Common myeloid progenitor, CD34-positive (primary cell): ENCODE results near the gene TNFRSF8.
A peak's percentile ranks its signal among the peaks of the same experiment; 100 is the strongest.

ENCODE experiments used
- CTCF ChIA-PET: fragments of 350-600 bp; sonication (Branson Sonifier 250); formaldehyde crosslinking; loops from one replicate; lab custom pipeline; 2021; ENCODE audit warnings: antibody characterized with exemption; lab: Charles Lee
- POLR2A ChIA-PET: fragments of 350-600 bp; sonication (Branson Sonifier 250); formaldehyde crosslinking; loops from one replicate; lab custom pipeline; 2021; ENCODE audit warnings: antibody characterized with exemption; lab: Charles Lee
- DNase-seq, 3 donors: peaks; one replicate each; pipeline versions ENCODE4 v3.0.0 to v3.0.0-alpha.2; 2013
- H3K27ac ChIP-seq, 2 experiments: 1 replicate in 1 of 2; 2 replicates in 1 of 2; pipeline ENCODE4 v1.7.0; 2013; ENCODE audit warnings: inconsistent platforms in 2 of 2, low read length in 2 of 2, mild to moderate bottlenecking in 2 of 2, low read depth in 1 of 2, moderate library complexity in 1 of 2; ENCODE audit not compliant: severe bottlenecking in 2 of 2, insufficient read depth in 1 of 2, poor library complexity in 1 of 2
- H3K27me3 ChIP-seq, 5 experiments: replicated peaks in 2 of 5; 1 replicate in 3 of 5; 2 replicates in 2 of 5; pipeline versions ENCODE4 v1.6.1 to v1.7.0; 2013; ENCODE audit warnings: low read length in 4 of 5, mild to moderate bottlenecking in 2 of 5, moderate library complexity in 2 of 5, inconsistent platforms in 1 of 5; ENCODE audit not compliant: insufficient read depth in 5 of 5, control insufficient read depth in 4 of 5
- H3K36me3 ChIP-seq, 4 experiments: 1 replicate in 2 of 4; 2 replicates in 2 of 4; pipeline versions ENCODE4 v1.6.1 to v1.7.0; 2013; ENCODE audit warnings: low read length in 3 of 4, control low read depth in 1 of 4, mild to moderate bottlenecking in 1 of 4; ENCODE audit not compliant: control insufficient read depth in 4 of 4, insufficient read depth in 4 of 4
- H3K4me1 ChIP-seq, 4 experiments: 1 replicate in 3 of 4; 2 replicates in 1 of 4; pipeline versions ENCODE4 v1.6.1 to v1.7.1; 2013; ENCODE audit warnings: low read length in 3 of 4, mild to moderate bottlenecking in 3 of 4, control low read depth in 1 of 4, inconsistent platforms in 1 of 4, moderate library complexity in 1 of 4; ENCODE audit not compliant: control insufficient read depth in 4 of 4, insufficient read depth in 4 of 4; ENCODE audit errors: control extremely low read depth in 1 of 4
- H3K4me3 ChIP-seq, 7 experiments: 1 replicate in 4 of 7; 2 replicates in 3 of 7; pipeline versions ENCODE4 v1.5.1 to v1.7.0; 2013; ENCODE audit warnings: mild to moderate bottlenecking in 7 of 7, low read length in 6 of 7, moderate library complexity in 6 of 7, inconsistent platforms in 2 of 7, low read depth in 2 of 7, control low read depth in 1 of 7; ENCODE audit not compliant: insufficient read depth in 4 of 7, control insufficient read depth in 1 of 7; ENCODE audit errors: extremely low read depth in 1 of 7
- H3K9me3 ChIP-seq, 5 experiments: 1 replicate in 4 of 5; 2 replicates in 1 of 5; pipeline versions ENCODE4 v1.6.1 to v1.7.1; 2013; ENCODE audit warnings: low read length in 4 of 5, mild to moderate bottlenecking in 2 of 5, inconsistent platforms in 1 of 5, low read depth in 1 of 5, moderate library complexity in 1 of 5; ENCODE audit not compliant: control insufficient read depth in 4 of 5, insufficient read depth in 2 of 5; ENCODE audit errors: control extremely low read depth in 1 of 5
- WGBS: methylation state at CpG from one replicate; pipeline ENCODE4 v1.1.5; 2013; ENCODE audit not compliant: insufficient coverage; 5-methylcytosine and 5-hydroxymethylcytosine counted together

Gene TNFRSF8

DNA sequence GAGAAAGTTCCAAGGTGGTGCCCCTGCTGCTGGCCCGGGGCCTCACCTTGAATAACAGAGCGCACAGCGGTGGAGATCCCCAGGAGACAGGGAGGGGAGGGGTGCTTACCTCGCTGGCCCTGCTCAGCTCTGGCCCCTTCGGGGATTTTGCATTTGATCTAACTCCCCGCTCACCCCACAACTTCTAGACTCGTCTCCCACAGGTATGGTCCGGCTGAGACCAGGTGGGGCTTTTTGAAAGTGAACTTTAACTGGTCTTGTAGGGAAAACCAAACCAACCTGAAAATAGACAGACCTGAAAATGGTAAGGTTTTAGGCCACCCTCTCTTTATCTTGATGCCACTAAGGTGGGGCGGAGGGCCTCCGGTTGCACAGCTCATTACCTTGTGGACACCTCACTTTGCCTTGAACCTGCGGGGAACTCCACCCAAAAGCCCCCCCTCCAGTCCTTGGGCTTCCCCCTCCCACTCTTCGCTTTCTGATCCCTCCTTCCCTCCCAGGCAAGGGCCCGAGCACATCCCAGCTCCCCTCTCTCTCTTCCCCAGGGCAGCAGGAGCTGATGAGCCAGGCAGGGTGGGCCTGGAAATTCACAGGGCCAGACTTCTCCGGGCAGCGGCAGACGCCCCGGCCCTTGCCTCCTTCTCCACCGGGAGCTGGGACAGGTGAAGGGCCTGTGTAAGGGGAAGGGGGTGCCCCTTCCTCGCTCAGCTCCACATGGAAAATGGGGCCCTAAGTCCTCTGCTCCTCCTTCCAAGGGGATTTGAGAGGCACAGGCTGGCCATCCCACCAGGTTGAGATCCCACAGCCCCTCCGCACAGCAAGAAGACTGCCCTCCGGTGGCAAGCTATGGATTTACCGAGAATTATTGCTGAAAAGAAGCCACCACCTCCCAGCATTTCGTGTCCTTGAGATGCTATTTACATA is 16.1 kb downstream of the TNFRSF8 start:
- POLR2A ChIA-PET: no interaction called here
- H3K9me3 ChIP-seq: peaks cover 0 to 12% (median 7%) of the 10 kb centered on the region in 5 experiments
- peak; percentile 42 to 70 (median 61) for DNase-seq
- no peak overlapping the region for H3K4me3 ChIP-seq
- H3K27ac ChIP-seq: no peak overlapping the region
- H3K27me3 ChIP-seq: no peaks in the 10 kb centered on the region
- peaks cover 0 to 2% (median under 1%) of the 10 kb centered on the region in 4 experiments for H3K4me1 ChIP-seq
- peaks cover 0 to 3% (median 0%) of the 10 kb centered on the region in 4 experiments for H3K36me3 ChIP-seq
- CTCF ChIA-PET: interaction anchor here (1.1 to 2.5 kb wide), 8 partner anchors 8 to 90 kb away, joined by 3 to 11 read pairs (median 6); no protein-coding TSS in a partner anchor
- 83% methylated on average over 19 of the region's 23 CpGs for WGBS

GRCh38 chr1:12080156-12080555 is 17.1 kb downstream of the TNFRSF8 start:
- Histone ChIP-seq H3K27me3 (no peaks in the 10 kb centered on the region), H3K36me3 (peaks cover 0 to 3% (median 0%) of the 10 kb centered on the region in 4 experiments), H3K4me3 (no peak overlapping the region), H3K9me3 (peaks cover 0 to 12% (median 7%) of the 10 kb centered on the region in 5 experiments), H3K27ac (no peak overlapping the region), H3K4me1 (peaks cover 0 to 2% (median under 1%) of the 10 kb centered on the region in 4 experiments)
- WGBS: 93% methylated on average over 3 of the region's 6 CpGs
- no peak for DNase-seq
- ChIA-PET CTCF (interaction anchor here (1.3 to 2.5 kb wide), 4 partner anchors 9 to 22 kb away, joined by 3 to 11 read pairs (median 6); no protein-coding TSS in a partner anchor), POLR2A (no interaction called here)

DNA sequence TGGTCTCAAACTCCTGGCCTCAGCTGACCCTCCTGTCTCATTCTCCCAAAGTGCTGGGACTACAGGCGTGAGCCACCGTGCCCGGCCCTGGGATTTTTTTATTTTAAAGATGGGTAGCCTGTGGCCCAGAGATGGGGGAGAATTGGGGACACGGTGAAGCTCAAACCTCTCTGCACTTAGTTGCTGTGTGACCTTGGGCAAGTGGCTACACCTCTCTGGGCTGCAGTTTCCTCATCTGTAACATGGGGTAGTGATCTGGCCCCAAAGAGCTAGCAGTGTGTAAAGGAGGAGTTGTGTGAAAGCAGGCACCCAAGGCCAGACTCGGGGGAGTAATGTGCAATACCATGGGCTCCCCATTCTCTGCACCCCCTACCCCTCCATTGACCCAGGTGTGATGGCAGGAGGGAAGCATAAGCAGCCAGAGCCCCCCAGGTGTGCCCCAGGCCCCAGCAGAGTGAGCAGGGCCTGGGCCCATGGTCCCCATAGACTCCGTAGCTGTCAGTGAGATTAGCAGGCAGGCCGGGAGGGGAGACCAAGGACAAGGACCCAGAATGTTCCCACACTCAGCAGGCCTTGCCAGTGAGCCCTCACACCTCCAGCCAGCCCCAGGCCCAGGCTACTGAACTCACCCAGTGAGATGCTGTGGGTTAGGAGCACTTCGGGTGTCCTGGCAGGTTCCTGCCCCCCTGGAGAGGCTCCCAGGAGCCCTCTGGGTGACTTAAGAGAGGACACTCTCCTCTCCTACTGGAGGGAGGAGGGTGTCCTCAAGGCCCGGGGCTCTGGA is 17.9 kb downstream of the TNFRSF8 start:
- peaks cover 0 to 12% (median 7%) of the 10 kb centered on the region in 5 experiments for H3K9me3 ChIP-seq
- POLR2A ChIA-PET: interaction anchor here (0.6 kb wide), 1 partner anchor 31 kb away, joined by 4 read pairs; no protein-coding TSS in a partner anchor
- no peaks in the 10 kb centered on the region for H3K27me3 ChIP-seq
- no peak for DNase-seq
- peaks cover 0 to 6% (median under 1%) of the 10 kb centered on the region in 4 experiments for H3K4me1 ChIP-seq
- H3K36me3 ChIP-seq: peaks cover 0 to 8% (median 0%) of the 10 kb centered on the region in 4 experiments
- no peak overlapping the region for H3K27ac ChIP-seq
- 100% methylated on average over 7 of the region's 9 CpGs for WGBS
- H3K4me3 ChIP-seq: no peak overlapping the region
- CTCF ChIA-PET: interaction anchor here (0.6 to 2.5 kb wide), 3 partner anchors 10 to 23 kb away, joined by 3 to 11 read pairs (median 4); no protein-coding TSS in a partner anchor

DNA sequence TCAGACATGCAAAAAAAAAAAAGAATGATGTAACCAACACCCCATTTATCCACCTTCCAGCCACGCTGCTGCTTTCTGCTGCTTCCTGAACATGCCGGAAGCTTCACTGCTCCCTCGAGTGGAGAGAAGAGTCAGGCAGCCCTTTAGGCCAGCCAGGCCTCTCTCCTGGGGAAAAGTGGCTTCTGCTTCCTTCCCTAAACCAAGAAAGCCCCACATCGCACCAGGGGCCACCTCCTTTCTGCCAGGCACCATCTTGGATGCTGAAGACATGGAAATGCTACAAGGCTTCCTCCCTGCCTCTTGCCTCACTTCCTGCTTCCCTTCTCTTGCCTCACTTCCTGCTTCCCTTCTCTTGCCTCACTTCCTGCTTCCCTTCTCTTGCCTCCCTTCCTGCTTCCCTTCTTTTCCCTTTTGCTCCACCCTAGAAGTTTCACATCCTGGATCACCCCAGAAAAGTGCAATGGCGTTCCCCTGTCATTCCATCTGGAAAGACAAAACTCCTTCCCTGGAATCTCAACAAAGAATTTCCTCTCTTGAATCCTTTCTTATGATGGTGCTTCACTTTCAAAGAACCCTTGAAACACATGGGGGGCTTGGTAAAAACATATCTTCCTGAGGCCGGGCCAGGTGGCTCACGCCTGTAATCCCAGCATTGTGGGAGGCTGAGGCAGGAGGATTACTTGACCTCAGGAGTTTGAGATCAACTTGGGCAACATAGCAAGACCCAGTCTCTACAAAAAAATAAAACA is 18.7 kb downstream of the TNFRSF8 start:
- no peak overlapping the region for H3K4me3 ChIP-seq
- H3K27ac ChIP-seq: no peak overlapping the region
- H3K27me3 ChIP-seq: no peaks in the 10 kb centered on the region
- DNase-seq: no peak
- peaks cover 0 to 9% (median 0%) of the 10 kb centered on the region in 4 experiments for H3K36me3 ChIP-seq
- peaks cover 0 to 12% (median 7%) of the 10 kb centered on the region in 5 experiments for H3K9me3 ChIP-seq
- ChIA-PET CTCF (interaction anchor here (0.6 kb wide), 1 partner anchor 15 kb away, joined by 3 read pairs; no protein-coding TSS in a partner anchor), POLR2A (no interaction called here)
- 84% methylated on average over 7 of the region's 7 CpGs for WGBS
- H3K4me1 ChIP-seq: peaks cover 0 to 7% (median 1%) of the 10 kb centered on the region in 4 experiments

GRCh38 chr1:12082988-12083387 is 19.9 kb downstream of the TNFRSF8 start:
- Histone ChIP-seq H3K4me3 (no peak overlapping the region), H3K4me1 (peaks cover 0 to 16% (median 9%) of the 10 kb centered on the region in 4 experiments), H3K9me3 (peaks cover 0 to 12% (median 4%) of the 10 kb centered on the region in 5 experiments), H3K36me3 (peaks cover 0 to 9% (median 0%) of the 10 kb centered on the region in 4 experiments), H3K27me3 (no peaks in the 10 kb centered on the region), H3K27ac (no peak overlapping the region)
- ChIA-PET POLR2A (no interaction called here), CTCF (no interaction called here)
- peak in 1 of 3 donors; percentile 46 for DNase-seq
- WGBS: 100% methylated on average over 4 of the region's 4 CpGs

DNA sequence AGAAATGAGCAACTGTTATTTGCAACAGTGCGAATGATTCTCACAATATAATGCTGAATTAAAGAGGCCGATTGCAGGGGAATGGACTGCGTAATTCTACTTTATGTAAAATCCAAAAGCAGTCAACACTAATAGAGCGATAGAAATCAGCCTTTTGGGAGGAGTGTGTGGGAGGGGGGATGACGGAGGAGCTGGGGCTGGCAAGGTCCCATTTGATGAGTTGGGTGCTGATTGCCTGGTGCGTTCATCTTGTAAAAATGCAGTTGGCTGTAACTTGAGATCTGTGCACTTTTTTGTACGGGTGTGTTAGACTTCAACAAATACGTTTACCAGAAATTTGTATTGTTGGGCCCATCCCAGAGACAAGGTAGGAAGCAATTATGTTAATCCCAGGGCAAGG is 20.7 kb downstream of the TNFRSF8 start:
- POLR2A ChIA-PET: no interaction called here
- no peak overlapping the region for H3K4me3 ChIP-seq
- H3K27ac ChIP-seq: no peak overlapping the region
- peaks cover 0 to 12% (median 4%) of the 10 kb centered on the region in 5 experiments for H3K9me3 ChIP-seq
- DNase-seq: no peak
- peaks cover 0 to 9% (median 0%) of the 10 kb centered on the region in 4 experiments for H3K36me3 ChIP-seq
- CTCF ChIA-PET: no interaction called here
- peaks cover 0 to 24% (median 17%) of the 10 kb centered on the region in 4 experiments for H3K4me1 ChIP-seq
- H3K27me3 ChIP-seq: no peaks in the 10 kb centered on the region
- WGBS: 100% methylated on average over 6 of the region's 8 CpGs
